ENCODE measurements around the gene TECPR2. TPM values are rescaled to one million over a fixed set of nuclear protein-coding genes. Genes with fewer than 3 reads are reported as not detected.

The TECPR2 gene
- total RNA-seq, 2 donors from 2014 or later, result 12.2 to 17.2 TPM

- Mint-ChIP-seq H3K36me3 (no peaks in the 10 kb centered on the region), H3K27ac (no peak overlapping the region), H3K4me1 (ENCODE audit: low read depth in 2 of 2) (peaks cover 0 to 2% of the 10 kb centered on the region in 2 donors), H3K9me3 (no peaks in the 10 kb centered on the region), H3K4me3 (no peak overlapping the region), H3K27me3 (no peaks in the 10 kb centered on the region)
- ATAC-seq (no peak), DNase-seq (ENCODE audit: low spot score) (no peak)
Observed at GRCh38 chr14:102434647-102435175, 72.0 kb downstream of the TECPR2 start.

- ATAC-seq, result peak; percentile 75 to 84
- no peaks in the 10 kb centered on the region for H3K9me3 Mint-ChIP-seq
- no peak overlapping the region for H3K4me3 Mint-ChIP-seq
- no peaks in the 10 kb centered on the region for H3K27me3 Mint-ChIP-seq
- no peak overlapping the region for H3K27ac Mint-ChIP-seq
- H3K4me1 Mint-ChIP-seq (ENCODE audit: low read depth in 2 of 2), result peaks cover 0 to 2% of the 10 kb centered on the region in 2 donors
- no peaks in the 10 kb centered on the region for H3K36me3 Mint-ChIP-seq
- DNase-seq (ENCODE audit: low spot score), result peak; percentile 71
Observed at GRCh38 chr14:102437997-102438915, 75.5 kb downstream of the TECPR2 start.

GRCh38 chr14:102439556-102439955 is 76.8 kb downstream of the TECPR2 start:
- ATAC-seq (no peak), DNase-seq (ENCODE audit: low spot score) (no peak)
- H3K4me3 Mint-ChIP-seq, result no peak overlapping the region
- H3K36me3 Mint-ChIP-seq, result no peaks in the 10 kb centered on the region
- peaks cover 0 to 2% of the 10 kb centered on the region in 2 donors for H3K4me1 Mint-ChIP-seq (ENCODE audit: low read depth in 2 of 2)
- H3K27ac Mint-ChIP-seq, result peak overlapping the region in 1 of 2 donors; percentile 53
- no peaks in the 10 kb centered on the region for H3K27me3 Mint-ChIP-seq
- H3K9me3 Mint-ChIP-seq, result no peaks in the 10 kb centered on the region

GRCh38 chr14:102440392-102440791 is 77.7 kb downstream of the TECPR2 start:
- no peak for DNase-seq (ENCODE audit: low spot score)
- Mint-ChIP-seq H3K27ac (no peak overlapping the region), H3K27me3 (no peaks in the 10 kb centered on the region), H3K4me1 (ENCODE audit: low read depth in 2 of 2) (peaks cover 0 to 2% of the 10 kb centered on the region in 2 donors), H3K9me3 (no peaks in the 10 kb centered on the region), H3K36me3 (no peaks in the 10 kb centered on the region), H3K4me3 (no peak overlapping the region)
- no peak for ATAC-seq

- Mint-ChIP-seq H3K4me3 (no peak overlapping the region), H3K4me1 (ENCODE audit: low read depth in 2 of 2) (peaks cover 0 to 2% of the 10 kb centered on the region in 2 donors), H3K36me3 (no peaks in the 10 kb centered on the region), H3K27me3 (no peaks in the 10 kb centered on the region), H3K27ac (no peak overlapping the region), H3K9me3 (no peaks in the 10 kb centered on the region)
- no peak for ATAC-seq
- no peak for DNase-seq (ENCODE audit: low spot score)
Observed at GRCh38 chr14:102442241-102443211, 79.8 kb downstream of the TECPR2 start.

- Mint-ChIP-seq H3K9me3 (no peaks in the 10 kb centered on the region), H3K4me3 (no peak overlapping the region), H3K27me3 (no peaks in the 10 kb centered on the region), H3K36me3 (no peaks in the 10 kb centered on the region), H3K27ac (no peak overlapping the region), H3K4me1 (ENCODE audit: low read depth in 2 of 2) (no peaks in the 10 kb centered on the region)
- DNase-seq (ENCODE audit: low spot score) (no peak), ATAC-seq (no peak)
Observed at GRCh38 chr14:102445066-102445465, 82.3 kb downstream of the TECPR2 start.

GRCh38 chr14:102445641-102446040 is 82.9 kb downstream of the TECPR2 start:
- H3K36me3 Mint-ChIP-seq, result no peaks in the 10 kb centered on the region
- H3K27me3 Mint-ChIP-seq, result no peaks in the 10 kb centered on the region

GRCh38 chr14:102450206-102451063 is 87.7 kb downstream of the TECPR2 start:
- DNase-seq (ENCODE audit: low spot score), result no peak
- Mint-ChIP-seq H3K36me3 (no peaks in the 10 kb centered on the region), H3K9me3 (no peaks in the 10 kb centered on the region), H3K27me3 (no peaks in the 10 kb centered on the region), H3K4me3 (no peak overlapping the region), H3K27ac (no peak overlapping the region), H3K4me1 (ENCODE audit: low read depth in 2 of 2) (no peaks in the 10 kb centered on the region)
- peak in 1 of 2 donors; percentile 14 for ATAC-seq

More at GRCh38 chr14:102445641-102446040, 82.9 kb downstream of the TECPR2 start:
- DNase-seq (ENCODE audit: low spot score) (no peak), ATAC-seq (no peak)
- Mint-ChIP-seq H3K9me3 (no peaks in the 10 kb centered on the region), H3K4me1 (ENCODE audit: low read depth in 2 of 2) (no peaks in the 10 kb centered on the region), H3K27ac (no peak overlapping the region), H3K4me3 (no peak overlapping the region)

GRCh38 chr14:102451064-102451352 is 88.3 kb downstream of the TECPR2 start:
- DNase-seq (ENCODE audit: low spot score) (no peak), ATAC-seq (peak in 1 of 2 donors; percentile 11)
- Mint-ChIP-seq H3K27me3 (no peaks in the 10 kb centered on the region), H3K27ac (no peak overlapping the region), H3K4me3 (no peak overlapping the region), H3K9me3 (no peaks in the 10 kb centered on the region), H3K4me1 (ENCODE audit: low read depth in 2 of 2) (no peaks in the 10 kb centered on the region), H3K36me3 (no peaks in the 10 kb centered on the region)

- DNase-seq (ENCODE audit: low spot score) (no peak), ATAC-seq (no peak)
- no peak overlapping the region for H3K27ac Mint-ChIP-seq
- no peaks in the 10 kb centered on the region for H3K27me3 Mint-ChIP-seq
- no peaks in the 10 kb centered on the region for H3K36me3 Mint-ChIP-seq
- H3K9me3 Mint-ChIP-seq, result no peaks in the 10 kb centered on the region
- no peak overlapping the region for H3K4me3 Mint-ChIP-seq
- H3K4me1 Mint-ChIP-seq (ENCODE audit: low read depth in 2 of 2), result no peaks in the 10 kb centered on the region
Observed at GRCh38 chr14:102452302-102452701, 89.6 kb downstream of the TECPR2 start.

GRCh38 chr14:102454711-102455110 is 92.0 kb downstream of the TECPR2 start:
- Mint-ChIP-seq H3K4me1 (ENCODE audit: low read depth in 2 of 2) (no peaks in the 10 kb centered on the region), H3K36me3 (no peaks in the 10 kb centered on the region), H3K27ac (no peak overlapping the region), H3K4me3 (no peak overlapping the region), H3K27me3 (no peaks in the 10 kb centered on the region), H3K9me3 (no peaks in the 10 kb centered on the region)
- DNase-seq (ENCODE audit: low spot score) (no peak), ATAC-seq (no peak)

GRCh38 chr14:102457509-102457908 is 94.8 kb downstream of the TECPR2 start:
- peaks cover 6% of the 10 kb centered on the region in 2 donors for H3K4me1 Mint-ChIP-seq (ENCODE audit: low read depth in 2 of 2)
- DNase-seq (ENCODE audit: low spot score), result no peak
- no peak overlapping the region for H3K27ac Mint-ChIP-seq
- no peak for ATAC-seq
- no peak overlapping the region for H3K4me3 Mint-ChIP-seq
- no peaks in the 10 kb centered on the region for H3K36me3 Mint-ChIP-seq
- no peaks in the 10 kb centered on the region for H3K9me3 Mint-ChIP-seq
- H3K27me3 Mint-ChIP-seq, result no peaks in the 10 kb centered on the region
